H1 (cell line): Measurements from ENCODE around the gene SRSF7. TPM values are rescaled to one million over a fixed set of nuclear protein-coding genes. Genes with fewer than 3 reads are reported as not detected.

Experiments used
- CTCF ChIA-PET: fragments of 300-600 bp; sonication (Branson Sonifier 250); formaldehyde crosslinking; loops from one replicate; lab custom pipeline; 2021; ENCODE audit not compliant: partially characterized antibody; lab: Charles Lee
- POLR2A ChIA-PET: fragments of 300-600 bp; sonication (Branson Sonifier 250); formaldehyde crosslinking; loops from one replicate; lab custom pipeline; 2021; ENCODE audit warnings: inconsistent platforms; ENCODE audit not compliant: partially characterized antibody; lab: Charles Lee
- DNase-seq, 2 experiments: peaks; one replicate each; pipeline versions ENCODE4 v3.0.0 to v3.0.0-alpha.2; 2010 to 2022; ENCODE audit warnings: low spot score in 2 of 2, low read depth in 1 of 2, mixed read lengths in 1 of 2
- FAIRE-seq: peaks from 2 replicates; lab custom pipeline; 2011; peaks lifted over from hg19 to GRCh38; lab: Jason Lieb, UNC
- H2AFZ ChIP-seq: 2 replicates; pipeline ENCODE4 v1.8.1; 2012; ENCODE audit warnings: low read length, inconsistent platforms
- H2AK5ac ChIP-seq: 2 replicates; pipeline ENCODE4 v1.6.1; 2013; ENCODE audit warnings: low read depth, low read length
- H2BK120ac ChIP-seq: replicated peaks from 2 replicates; pipeline ENCODE3; 2013; ENCODE audit warnings: low read depth, low read length, inconsistent platforms
- H2BK12ac ChIP-seq: 2 replicates; pipeline ENCODE4 v1.6.1; 2013; ENCODE audit warnings: low read depth, low read length
- H2BK15ac ChIP-seq: 2 replicates; pipeline ENCODE4 v1.6.1; 2013; ENCODE audit warnings: low read length
- H2BK20ac ChIP-seq: 2 replicates; pipeline ENCODE4 v1.6.1; 2013; ENCODE audit warnings: low read length
- H2BK5ac ChIP-seq: 2 replicates; pipeline ENCODE4 v1.6.1; 2013; ENCODE audit warnings: low read depth, low read length
- H3K14ac ChIP-seq: 2 replicates; pipeline ENCODE4 v1.6.1; 2013; ENCODE audit warnings: inconsistent platforms; ENCODE audit not compliant: insufficient read length
- H3K18ac ChIP-seq: 2 replicates; pipeline ENCODE4 v1.6.1; 2013; ENCODE audit warnings: low read length; ENCODE audit errors: extremely low read depth
- H3K23ac ChIP-seq: 2 replicates; pipeline ENCODE4 v1.6.1; 2013; ENCODE audit warnings: inconsistent platforms; ENCODE audit not compliant: insufficient read length
- H3K23me2 ChIP-seq: 2 replicates; pipeline ENCODE4 v1.6.1; 2013; ENCODE audit warnings: low read depth, low read length
- H3K27ac ChIP-seq: 2 replicates; pipeline ENCODE4 v1.6.1; 2011; ENCODE audit warnings: low read depth, low read length, inconsistent platforms
- H3K27me3 ChIP-seq, 4 experiments: replicated peaks in 1 of 4; 1 replicate in 1 of 4; 2 replicates in 3 of 4; pipeline versions ENCODE4 v1.6.1 to v1.8.1; 2011 to 2013; ENCODE audit warnings: low read length in 3 of 4, mild to moderate bottlenecking in 3 of 4, inconsistent platforms in 2 of 4, mixed read lengths in 2 of 4, moderate library complexity in 1 of 4; ENCODE audit not compliant: control insufficient read depth in 3 of 4, insufficient read depth in 3 of 4; ENCODE audit errors: extremely low read depth in 1 of 4
- H3K36me3 ChIP-seq, 4 experiments: 2 replicates each; pipeline versions ENCODE4 v1.6.1 to v1.8.1; 2011 to 2013; ENCODE audit warnings: mild to moderate bottlenecking in 4 of 4, low read length in 3 of 4, moderate library complexity in 2 of 4, control low read depth in 1 of 4, inconsistent platforms in 1 of 4; ENCODE audit not compliant: insufficient read depth in 4 of 4, control insufficient read depth in 2 of 4
- H3K4ac ChIP-seq: replicated peaks from 2 replicates; pipeline ENCODE3; 2013; ENCODE audit warnings: low read length, low read depth, mixed read lengths, inconsistent platforms; ENCODE audit not compliant: insufficient read length
- H3K4me1 ChIP-seq, 4 experiments: replicated peaks in 1 of 4; 1 replicate in 1 of 4; 2 replicates in 3 of 4; pipeline versions ENCODE4 v1.6.1 to v1.8.1; 2011 to 2013; ENCODE audit warnings: low read length in 3 of 4, inconsistent platforms in 2 of 4, mixed read lengths in 1 of 4; ENCODE audit not compliant: insufficient read depth in 4 of 4, control insufficient read depth in 3 of 4
- H3K4me2 ChIP-seq, 2 experiments: 2 replicates each; pipeline versions ENCODE4 v1.6.1 to v1.8.1; 2011 to 2013; ENCODE audit warnings: low read depth in 2 of 2, low read length in 2 of 2, control low read depth in 1 of 2, inconsistent platforms in 1 of 2, mild to moderate bottlenecking in 1 of 2; ENCODE audit not compliant: insufficient read depth in 1 of 2
- H3K4me3 ChIP-seq, 4 experiments: fragments of 200-600, 300-600 bp in 1 of 4; sonication (generic), shearing (Covaris generic), sonication (Bioruptor Twin) in 1 of 4; 2 replicates each; pipeline versions ENCODE4 v1.5.1 to v1.8.1; 2011 to 2016; ENCODE audit warnings: low read length in 4 of 4, low read depth in 3 of 4, control low read depth in 2 of 4, inconsistent platforms in 2 of 4, mild to moderate bottlenecking in 2 of 4, mixed read lengths in 1 of 4, moderate library complexity in 1 of 4; ENCODE audit not compliant: insufficient read depth in 2 of 4; ENCODE audit errors: extremely low read depth in 1 of 4
- H3K56ac ChIP-seq: replicated peaks from 2 replicates; pipeline ENCODE3; 2013; ENCODE audit warnings: low read depth, mild to moderate bottlenecking, mixed read lengths, low read length, inconsistent platforms; ENCODE audit not compliant: insufficient read length
- H3K79me1 ChIP-seq: 2 replicates; pipeline ENCODE4 v1.6.1; 2013; ENCODE audit warnings: low read depth, low read length, control low read depth
- H3K79me2 ChIP-seq, 2 experiments: 2 replicates each; pipeline versions ENCODE4 v1.6.1 to v1.8.1; 2012 to 2013; ENCODE audit warnings: low read length in 2 of 2, mild to moderate bottlenecking in 2 of 2, inconsistent platforms in 1 of 2; ENCODE audit not compliant: insufficient read depth in 2 of 2, control insufficient read depth in 1 of 2
- H3K9ac ChIP-seq, 4 experiments: replicated peaks in 1 of 4; 1 replicate in 1 of 4; 2 replicates in 3 of 4; pipeline versions ENCODE4 v1.6.1 to v1.8.1; 2011 to 2013; ENCODE audit warnings: low read depth in 3 of 4, low read length in 3 of 4, control low read depth in 2 of 4, mild to moderate bottlenecking in 2 of 4, moderate library complexity in 2 of 4, inconsistent platforms in 1 of 4; ENCODE audit errors: extremely low read depth in 1 of 4
- H3K9me3 ChIP-seq, 2 experiments: 2 replicates each; pipeline versions ENCODE4 v1.6.1 to v1.8.1; 2012 to 2013; ENCODE audit warnings: mild to moderate bottlenecking in 2 of 2, moderate library complexity in 2 of 2, control low read depth in 1 of 2, inconsistent platforms in 1 of 2, low read depth in 1 of 2, low read length in 1 of 2, mixed read lengths in 1 of 2; ENCODE audit not compliant: insufficient read depth in 2 of 2
- H4K20me1 ChIP-seq, 2 experiments: replicated peaks in 1 of 2; 2 replicates each; pipeline versions ENCODE3 to v1.8.1; 2011 to 2013; ENCODE audit warnings: inconsistent platforms in 2 of 2, low read length in 2 of 2, mild to moderate bottlenecking in 1 of 2; ENCODE audit not compliant: insufficient read depth in 2 of 2, control insufficient read depth in 1 of 2
- H4K5ac ChIP-seq: 2 replicates; pipeline ENCODE4 v1.6.1; 2013; ENCODE audit warnings: low read length, low read depth, mixed read lengths, inconsistent platforms; ENCODE audit not compliant: insufficient read length
- H4K8ac ChIP-seq: 2 replicates; pipeline ENCODE4 v1.8.0; 2013; ENCODE audit warnings: mild to moderate bottlenecking, moderate library complexity, low read length, inconsistent platforms; ENCODE audit not compliant: insufficient read depth; ENCODE audit errors: extremely low read depth
- H4K91ac ChIP-seq: replicated peaks from 2 replicates; pipeline ENCODE3; 2013; ENCODE audit warnings: low read length, mixed read lengths, inconsistent platforms; ENCODE audit not compliant: insufficient read length
- ASH2L ChIP-seq: fragments of 200-600, 300-600 bp; sonication (generic); IDR thresholded peaks from one replicate; pipeline ENCODE4 v1.7.1; 2017; ENCODE audit warnings: low read length
- CBX5 ChIP-seq: fragments of 300-800, 300-1000 bp; sonication (generic); IDR thresholded peaks from 2 replicates; pipeline ENCODE4 v1.7.1; 2016; ENCODE audit warnings: antibody characterized with exemption, low read length, low read depth
- CHD1 ChIP-seq: IDR thresholded peaks from 2 replicates; pipeline ENCODE4 v1.6.1; 2012; ENCODE audit warnings: low read depth, low read length, improper control_type of control experiment
- CHD2 ChIP-seq: IDR thresholded peaks from 2 replicates; pipeline ENCODE4 v1.6.1; 2012; ENCODE audit warnings: low read length, improper control_type of control experiment
- JUND ChIP-seq: IDR thresholded peaks from 2 replicates; pipeline ENCODE4 v1.6.1; 2011; ENCODE audit warnings: mild to moderate bottlenecking, improper control_type of control experiment, low read length
- POLR2A ChIP-seq, 2 experiments: IDR thresholded peaks; 1 replicate in 1 of 2; 2 replicates in 1 of 2; pipeline ENCODE4 v1.6.1; 2011; ENCODE audit warnings: low read depth in 2 of 2, low read length in 2 of 2, mild to moderate bottlenecking in 2 of 2; ENCODE audit errors: control extremely low read depth in 1 of 2
- RFX5 ChIP-seq: IDR thresholded peaks from 2 replicates; pipeline ENCODE4 v1.6.1; 2011; ENCODE audit warnings: low read depth, low read length, improper control_type of control experiment, borderline replicate concordance
- SIN3A ChIP-seq, 2 experiments: IDR thresholded peaks in 1 of 2; conservative IDR thresholded peaks in 1 of 2; 2 replicates each; pipeline ENCODE4 v1.6.1; 2011 to 2012; ENCODE audit warnings: low read length in 2 of 2, improper control_type of control experiment in 1 of 2, low read depth in 1 of 2, mild to moderate bottlenecking in 1 of 2
- SIX5 ChIP-seq: IDR thresholded peaks from 2 replicates; pipeline ENCODE4 v1.6.1; 2011; ENCODE audit warnings: mild to moderate bottlenecking, low read depth, low read length
- WGBS, 2 experiments: shearing (Covaris generic) in 1 of 2; methylation state at CpG; one replicate each; pipeline versions ENCODE4 v1.1.6 to v1.1.7; 2013 to 2015; ENCODE audit warnings: low lambda C conversion rate in 2 of 2, mixed read lengths in 2 of 2, inconsistent platforms in 1 of 2, low coverage in 1 of 2, missing lambda C conversion rate in 1 of 2; ENCODE audit not compliant: insufficient replicate concordance in 2 of 2, insufficient coverage in 1 of 2, insufficient read length in 1 of 2; ENCODE audit errors: extremely low coverage in 1 of 2, missing lambda C conversion rate in 1 of 2; 5-methylcytosine and 5-hydroxymethylcytosine counted together
- polyA plus RNA-seq, 7 experiments: library from polyadenylated mRNA; depleted of rRNA in 3 of 7; stranded (reverse) in 5 of 7; unstranded in 2 of 7; fragments of >200 nt in 5 of 7; fragments of 200-250 nt in 2 of 7; gene quantifications; 1 replicate in 5 of 7; 2 replicates in 1 of 7; 4 replicates in 1 of 7; pipeline versions ENCODE4 v1.2.1 to v1.2.3, GENCODE V29; 2011 to 2013; ENCODE audit warnings: missing spikeins in 2 of 7, mixed read lengths in 2 of 7
- total RNA-seq: library from RNA; stranded (reverse); fragmentation: NEBNext Ultra II Directional; extraction: Animal tissue kit (Norgen Biotek cat#: 25700); gene quantifications from 2 replicates; pipeline ENCODE4 v1.2.1, GENCODE V29; 2021

Gene SRSF7
- total and polyA plus RNA-seq, 2 of the 8 experiments (the other 6 are each of a cell fraction or from before 2014, with no cell fraction given): 370 to 415 TPM

DNA sequence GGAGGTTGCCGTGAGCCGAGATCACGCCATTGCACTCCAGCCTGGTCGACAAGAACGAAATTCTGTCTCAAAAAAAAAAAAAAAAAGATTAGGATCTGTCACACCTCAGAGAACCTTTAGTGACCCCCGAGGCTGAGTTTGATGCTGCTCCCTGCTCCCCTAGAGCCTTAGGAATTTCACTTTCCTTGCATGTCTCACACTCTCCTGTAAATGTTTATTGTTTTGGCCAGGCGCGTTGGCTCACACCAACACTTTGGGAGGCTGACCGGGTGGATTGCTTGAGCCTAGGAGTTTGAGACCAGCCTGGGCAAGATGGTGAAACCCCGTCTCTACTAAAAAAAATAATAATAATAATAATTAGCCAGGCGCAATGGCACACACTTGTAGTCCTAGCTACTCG lies 31.5 kb downstream of the SRSF7 start:
- no peak overlapping the region for H3K4ac ChIP-seq
- H3K56ac ChIP-seq: no peak overlapping the region
- no peak overlapping the region for H4K91ac ChIP-seq
- POLR2A ChIA-PET: interaction anchor here (0.7 kb wide), 1 partner anchor 14 kb away, joined by 3 read pairs; no protein-coding TSS in a partner anchor
- no peak overlapping the region for H3K4me2 ChIP-seq
- no peak overlapping the region for H3K27ac ChIP-seq
- H3K9me3 ChIP-seq: no peaks in the 10 kb centered on the region
- no peak overlapping the region for H2BK15ac ChIP-seq
- no peaks in the 10 kb centered on the region for H3K4me1 ChIP-seq
- H3K23me2 ChIP-seq: no peaks in the 10 kb centered on the region
- no peak overlapping the region for H4K5ac ChIP-seq
- H2BK12ac ChIP-seq: no peak overlapping the region
- no peak overlapping the region for H4K8ac ChIP-seq
- H2BK120ac ChIP-seq: no peak overlapping the region
- no peak overlapping the region for H3K14ac ChIP-seq
- DNase-seq: no peak
- CTCF ChIA-PET: interaction anchor here (0.6 to 1.4 kb wide), 3 partner anchors 30 to 242 kb away, joined by 4 to 9 read pairs (median 5); no protein-coding TSS in a partner anchor
- no peaks in the 10 kb centered on the region for H4K20me1 ChIP-seq
- no peak overlapping the region for H3K4me3 ChIP-seq
- no peak overlapping the region for H2AFZ ChIP-seq
- no peak overlapping the region for H3K18ac ChIP-seq
- TF ChIP-seq ASH2L (no peak), POLR2A (IDR thresholded peaks at IDR 0.05; ENCODE audit: control extremely low read depth in 1 of 2, low read depth in 2 of 2, low read length in 2 of 2) (no peak), RFX5 (no peak), SIX5 (no peak), CHD2 (no peak), SIN3A (conservative IDR thresholded peaks at IDR 0.05 in 1 of 2, IDR thresholded peaks at IDR 0.05 in 1 of 2; ENCODE audit: low read depth in 1 of 2, low read length in 2 of 2) (no peak), CHD1 (no peak), JUND (no peak), CBX5 (no peak)
- TF ChIP-seq, all 59 proteins: peak for 0
- Histone ChIP-seq H2BK20ac (no peak overlapping the region), H2AK5ac (no peak overlapping the region), H3K23ac (no peak overlapping the region), H3K79me1 (no peaks in the 10 kb centered on the region), H3K9ac (no peak overlapping the region), H3K27me3 (no peaks in the 10 kb centered on the region), H3K36me3 (no peaks in the 10 kb centered on the region), H3K79me2 (no peaks in the 10 kb centered on the region), H2BK5ac (no peak overlapping the region)
- WGBS, 2 experiments: 92% methylated on average over 9 of the region's 12 CpGs; no CpG with 5 or more reads in 1 of the 2 experiments
- FAIRE-seq: no peak
